Measurements from ENCODE around the gene ITGAD.

DNA sequence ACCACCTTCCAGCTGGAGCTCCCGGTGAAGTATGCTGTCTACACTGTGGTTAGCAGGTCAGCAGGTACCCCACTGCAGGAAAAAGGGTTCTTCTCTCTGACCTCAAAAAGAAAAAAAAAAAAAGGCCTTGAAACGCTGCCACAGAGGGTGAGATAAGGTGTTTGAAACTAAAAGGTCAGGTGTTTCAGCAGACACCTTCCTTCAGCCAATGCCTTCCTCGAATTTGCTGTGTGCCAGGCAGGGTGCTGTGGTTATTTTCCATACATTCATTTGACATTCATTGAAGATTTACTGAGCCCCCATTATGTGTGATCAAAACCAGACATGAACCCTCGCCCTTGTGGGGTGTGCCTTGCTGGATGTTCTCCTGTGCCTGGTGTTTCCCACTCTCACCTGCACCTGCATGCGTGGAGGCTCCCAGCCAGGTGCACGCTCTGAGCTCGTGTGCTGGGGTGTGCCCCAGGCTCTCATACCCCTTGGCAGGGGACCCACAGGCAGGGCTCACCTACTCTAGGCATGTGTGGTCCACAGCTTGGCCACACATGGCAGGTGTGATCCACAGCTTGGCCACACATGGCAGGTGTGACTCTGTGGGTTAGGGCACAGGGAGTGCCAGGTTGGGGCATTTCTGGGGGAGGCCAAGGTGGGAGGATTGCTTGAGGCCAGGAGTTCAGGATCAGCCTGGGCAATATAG lies 15.8 kb upstream of the ITGAD start:
- TF ChIP-seq, protein P1, sequence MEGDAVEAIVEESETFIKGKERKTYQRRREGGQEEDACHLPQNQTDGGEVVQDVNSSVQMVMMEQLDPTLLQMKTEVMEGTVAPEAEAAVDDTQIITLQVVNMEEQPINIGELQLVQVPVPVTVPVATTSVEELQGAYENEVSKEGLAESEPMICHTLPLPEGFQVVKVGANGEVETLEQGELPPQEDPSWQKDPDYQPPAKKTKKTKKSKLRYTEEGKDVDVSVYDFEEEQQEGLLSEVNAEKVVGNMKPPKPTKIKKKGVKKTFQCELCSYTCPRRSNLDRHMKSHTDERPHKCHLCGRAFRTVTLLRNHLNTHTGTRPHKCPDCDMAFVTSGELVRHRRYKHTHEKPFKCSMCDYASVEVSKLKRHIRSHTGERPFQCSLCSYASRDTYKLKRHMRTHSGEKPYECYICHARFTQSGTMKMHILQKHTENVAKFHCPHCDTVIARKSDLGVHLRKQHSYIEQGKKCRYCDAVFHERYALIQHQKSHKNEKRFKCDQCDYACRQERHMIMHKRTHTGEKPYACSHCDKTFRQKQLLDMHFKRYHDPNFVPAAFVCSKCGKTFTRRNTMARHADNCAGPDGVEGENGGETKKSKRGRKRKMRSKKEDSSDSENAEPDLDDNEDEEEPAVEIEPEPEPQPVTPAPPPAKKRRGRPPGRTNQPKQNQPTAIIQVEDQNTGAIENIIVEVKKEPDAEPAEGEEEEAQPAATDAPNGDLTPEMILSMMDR (IDR thresholded peaks at IDR 0.05; ENCODE audit: low read depth, low read length): no peak
- TF ChIP-seq EZH2phosphoT487 (IDR thresholded peaks at IDR 0.05; ENCODE audit: low read depth): no peak

All from OCI-LY3 (cell line).